ENCODE results near the gene GAB4. TPM values are rescaled to one million over a fixed set of nuclear protein-coding genes. Genes with fewer than 3 reads are reported as not detected.
A peak's percentile ranks its signal among the peaks of the same experiment; 100 is the strongest.
"Not testable (repeated sequence)": the region's sequence is repeated elsewhere in the genome, so short reads cannot be mapped to it uniquely, and the experiment has no call there.

GAB4 gene
- total RNA-seq, 1 donor from 2014 or later, result not detected

DNA sequence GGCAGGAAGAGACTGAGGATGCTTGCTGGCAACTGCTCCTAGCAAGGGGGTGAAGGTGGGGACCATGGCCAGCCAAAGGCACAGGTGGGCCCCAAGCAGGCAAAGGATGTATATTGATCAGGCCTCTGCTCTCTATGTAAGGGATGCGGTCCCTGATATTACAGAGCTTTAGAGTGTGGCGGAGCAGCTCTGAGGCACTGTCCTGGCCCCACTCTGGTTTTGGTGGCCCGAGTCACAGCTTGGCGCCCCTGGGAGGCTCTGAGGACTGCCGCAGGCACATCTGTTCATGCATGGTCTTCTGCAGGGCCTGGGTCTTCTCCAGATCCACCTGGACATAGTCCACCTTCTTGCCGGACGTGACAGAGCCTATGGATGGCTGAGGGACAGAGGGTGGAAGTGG, 45.5 kb downstream of the GAB4 start:
- no peak for ATAC-seq
- intact Hi-C loops (cut with micrococcal nuclease), result no loop called here
- no peak for DNase-seq

DNA sequence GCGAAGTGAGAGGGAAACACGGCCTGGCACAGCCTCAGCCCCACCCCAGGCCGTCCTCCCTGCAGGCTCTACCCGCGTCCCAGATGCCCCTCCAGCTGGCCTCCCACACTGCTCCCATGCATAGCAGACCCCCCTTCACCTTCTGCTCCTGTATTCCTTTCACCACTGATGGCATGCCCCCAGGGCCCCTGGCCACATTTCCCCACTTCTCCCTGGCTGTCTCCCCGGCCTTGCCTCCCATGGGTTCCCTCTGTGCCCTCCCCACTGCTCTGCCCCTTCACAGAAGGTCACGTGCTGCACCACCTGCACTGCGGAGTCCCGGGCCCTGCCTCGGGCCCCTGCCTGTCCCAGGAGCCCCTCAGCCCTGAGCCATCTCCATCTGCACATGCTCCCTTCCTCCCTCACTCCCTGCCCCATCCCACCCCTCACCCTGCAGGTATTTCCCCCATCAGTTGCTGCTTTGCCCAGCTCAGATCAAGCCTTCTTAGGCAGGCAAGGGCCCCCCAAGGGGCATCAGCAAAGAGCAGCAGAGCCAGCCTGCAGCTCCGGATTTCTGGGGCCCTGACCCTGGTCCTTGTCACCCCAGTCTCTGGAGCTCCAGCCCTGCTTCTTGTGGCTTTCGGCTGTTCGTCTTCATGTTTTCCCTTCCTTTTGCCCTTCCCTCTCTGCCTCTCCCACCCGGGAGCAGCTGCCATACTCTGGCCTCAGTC, 46.4 kb downstream of the GAB4 start:
- intact Hi-C loops (cut with micrococcal nuclease), result no loop called here
- ATAC-seq (no peak), DNase-seq (no peak)

GRCh38 chr22:16960884-16961249, 47.2 kb downstream of the GAB4 start:
- ATAC-seq, result no peak
- intact Hi-C loops (cut with micrococcal nuclease), result no loop called here
- DNase-seq, result no peak

- intact Hi-C loops (cut with micrococcal nuclease), result no loop called here
- ATAC-seq (no peak), DNase-seq (no peak)
Measured at GRCh38 chr22:16960220-16960883, 47.7 kb downstream of the GAB4 start.

DNA sequence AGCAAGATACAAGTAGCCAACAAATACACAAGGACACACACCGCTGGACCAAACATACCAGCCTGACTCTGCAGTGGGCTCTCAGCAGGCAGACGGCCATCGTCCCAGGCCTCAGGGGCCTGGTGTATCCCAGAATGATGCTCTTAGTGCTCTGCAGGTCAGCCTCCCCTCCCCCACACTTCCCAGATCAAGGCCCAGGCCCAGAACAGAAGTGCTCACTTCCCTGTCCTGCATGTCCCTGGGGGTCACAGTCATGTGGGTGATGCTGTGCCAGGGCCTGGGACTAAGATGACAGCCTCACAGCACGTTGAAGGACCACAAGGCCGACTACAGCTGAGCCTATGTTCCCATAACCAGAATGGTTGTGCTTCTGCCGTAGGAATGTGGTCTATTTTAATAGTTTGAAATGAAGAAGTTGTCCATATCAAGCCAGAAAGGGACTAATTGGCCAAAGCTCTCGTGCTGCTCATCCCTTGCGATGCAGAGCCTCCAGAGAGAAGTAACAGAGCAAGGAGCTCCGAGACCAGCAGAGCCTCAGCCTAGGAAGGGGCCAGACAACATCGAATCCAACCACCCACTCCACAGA, 48.6 kb downstream of the GAB4 start:
- ATAC-seq (no peak), DNase-seq (no peak)
- intact Hi-C loops (cut with micrococcal nuclease), result no loop called here

GRCh38 chr22:16958475-16958874, 49.5 kb downstream of the GAB4 start:
- no peak for ATAC-seq
- intact Hi-C loops (cut with micrococcal nuclease), result no loop called here
- DNase-seq, result no peak

GRCh38 chr22:16957781-16958180, 50.2 kb downstream of the GAB4 start:
- intact Hi-C loops (cut with micrococcal nuclease), result no loop called here
- no peak for ATAC-seq
- DNase-seq, result no peak

GRCh38 chr22:16956290-16956689, 51.7 kb downstream of the GAB4 start:
- DNase-seq, result no peak
- no peak for ATAC-seq
- intact Hi-C loops (cut with micrococcal nuclease), result no loop called here

DNA sequence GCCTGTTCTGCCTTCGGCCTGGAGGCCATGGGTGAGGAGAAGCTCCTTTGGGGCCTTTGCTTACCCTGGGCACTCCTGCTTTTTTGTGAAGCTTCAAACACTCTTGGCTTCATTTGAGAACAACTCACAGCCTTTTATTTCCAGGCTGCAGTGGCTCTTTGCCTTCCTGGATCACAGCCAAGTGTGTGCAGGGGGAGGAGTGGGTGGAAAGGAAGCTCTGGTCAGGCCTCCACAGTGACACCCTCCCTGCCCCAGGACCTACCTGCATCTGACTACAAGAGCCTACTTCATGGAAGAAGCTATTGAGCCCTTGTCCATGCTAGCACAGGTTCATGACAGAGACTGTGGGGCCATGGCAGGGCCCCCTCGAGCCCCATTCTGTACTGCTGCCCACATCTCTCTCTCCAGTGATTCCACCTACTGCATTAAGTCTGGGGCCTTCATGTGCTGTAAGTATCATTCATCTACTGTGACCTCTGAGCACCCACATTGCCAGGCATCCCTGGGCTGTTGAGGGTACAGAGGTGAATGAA, 52.3 kb downstream of the GAB4 start:
- intact Hi-C loops (cut with micrococcal nuclease), result no loop called here
- no peak for DNase-seq
- ATAC-seq, result peak; percentile 43

- no peak for ATAC-seq
- intact Hi-C loops (cut with micrococcal nuclease), result no loop called here
- DNase-seq, result no peak
Measured at GRCh38 chr22:16955081-16955480, 52.9 kb downstream of the GAB4 start.

DNA sequence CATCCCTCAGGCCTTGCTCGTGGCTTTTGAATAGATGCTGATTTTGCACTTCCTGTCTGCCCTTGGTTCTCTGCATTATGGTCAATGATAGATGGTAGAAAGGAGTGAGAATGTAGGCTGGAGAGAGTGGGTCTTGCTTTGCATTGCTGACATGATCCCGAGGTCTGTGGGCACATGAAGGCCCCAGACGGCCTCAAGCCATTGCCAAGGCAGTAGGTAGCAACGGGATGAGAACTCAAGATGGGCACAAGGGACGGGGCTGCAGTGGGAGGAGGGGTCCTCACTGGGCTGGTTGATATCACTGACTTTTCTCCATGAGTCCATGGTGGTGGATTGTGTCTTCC, 54.0 kb downstream of the GAB4 start:
- DNase-seq (no peak), ATAC-seq (no peak)

GRCh38 chr22:16953206-16954059, 54.6 kb downstream of the GAB4 start:
- no peak for ATAC-seq
- intact Hi-C loops (cut with micrococcal nuclease), result no loop called here
- DNase-seq, result no peak

More for the DNA sequence above, 54.0 kb downstream of the GAB4 start:
- intact Hi-C loops (cut with micrococcal nuclease), result no loop called here

- intact Hi-C loops (cut with micrococcal nuclease), result no loop called here
- ATAC-seq, result no peak
Measured at GRCh38 chr22:16949561-16949960, 58.5 kb downstream of the GAB4 start.

GRCh38 chr22:16937811-16938210, 70.2 kb downstream of the GAB4 start:
- DNase-seq (no peak), ATAC-seq (no peak)
- intact Hi-C loops (cut with micrococcal nuclease), result no loop called here

More at GRCh38 chr22:16949561-16949960, 58.5 kb downstream of the GAB4 start:
- DNase-seq, result no peak

GRCh38 chr22:16937209-16937608, 70.8 kb downstream of the GAB4 start:
- not testable (repeated sequence) for DNase-seq

GRCh38 chr22:16936625-16937024, 71.4 kb downstream of the GAB4 start:
- intact Hi-C loops (cut with micrococcal nuclease), result no loop called here
- DNase-seq (no peak), ATAC-seq (no peak)

More at GRCh38 chr22:16937209-16937608, 70.8 kb downstream of the GAB4 start:
- ATAC-seq; intact Hi-C loops (cut with micrococcal nuclease): not testable (repeated sequence)

DNA sequence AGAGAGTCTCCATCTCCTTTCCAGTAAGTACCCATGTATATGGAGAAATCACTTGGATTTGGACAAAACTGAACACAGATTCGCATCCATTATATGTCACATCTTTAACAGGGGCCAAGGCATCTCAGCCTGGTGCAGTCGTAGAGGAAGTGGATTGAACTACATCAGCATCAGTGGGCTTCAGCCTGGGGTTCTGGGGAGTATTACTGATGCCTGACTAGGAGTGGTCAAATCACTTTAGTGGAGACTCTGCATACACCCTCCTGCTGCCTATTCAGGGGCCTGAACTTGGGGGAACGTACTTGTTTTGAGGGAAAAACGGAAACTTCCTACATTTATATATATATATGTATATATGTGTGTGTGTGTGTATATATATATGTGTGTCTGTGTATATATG, 72.8 kb downstream of the GAB4 start:
- ATAC-seq (no peak), DNase-seq (no peak)
- intact Hi-C loops (cut with micrococcal nuclease), result no loop called here

DNA sequence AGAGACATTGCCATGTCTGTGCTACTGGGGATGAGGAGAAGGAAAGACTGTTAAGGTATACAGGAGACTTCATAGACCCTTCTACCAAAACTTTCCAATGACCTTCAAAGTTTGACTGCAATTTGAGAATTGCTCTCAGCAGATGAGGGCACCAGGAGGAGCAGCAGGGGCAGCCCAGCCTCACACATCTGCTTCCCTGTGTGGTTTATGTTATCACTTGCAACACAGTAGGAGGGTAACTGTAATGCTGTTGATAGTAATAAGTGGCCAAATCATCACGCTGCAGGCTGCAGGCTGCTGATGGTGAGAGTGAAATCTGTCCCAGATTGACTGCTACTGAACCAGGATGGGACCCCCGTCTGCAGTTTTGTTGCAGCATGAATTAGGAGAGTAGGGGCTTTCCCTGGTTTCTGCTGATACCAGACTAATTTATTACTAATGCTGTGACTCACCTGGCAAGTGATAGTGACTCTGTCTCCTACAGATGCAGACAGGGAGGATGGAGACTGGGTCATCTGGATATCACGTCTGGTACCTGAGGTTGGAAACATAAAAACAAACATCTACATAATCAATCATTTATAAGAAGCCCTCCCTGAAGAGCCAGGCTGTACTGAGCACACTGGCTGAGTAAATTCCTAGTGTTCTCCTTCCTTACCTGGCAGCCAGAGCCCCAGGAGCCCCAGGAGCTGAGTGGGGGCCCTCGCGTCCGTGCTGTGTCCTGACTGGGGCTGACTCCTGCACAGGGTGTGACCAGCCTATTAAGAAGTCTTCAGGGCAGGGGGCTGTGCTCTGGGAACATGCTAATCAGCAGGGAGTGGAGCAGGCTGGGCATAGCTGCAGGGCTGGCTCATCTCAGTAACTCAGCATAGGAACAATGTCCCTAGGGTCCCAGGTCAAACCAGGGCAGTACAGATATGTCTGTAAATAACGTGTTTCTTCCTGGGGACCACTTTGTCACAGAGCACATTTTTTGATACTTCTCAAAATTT, 74.4 kb downstream of the GAB4 start:
- ATAC-seq (no peak), DNase-seq (no peak)
- intact Hi-C loops (cut with micrococcal nuclease), result no loop called here

All from left ventricle myocardium superior (tissue), 1 donor.